Pancreas (tissue), 10 donors: ENCODE results near the gene AURKAIP1. TPM values are rescaled to one million over a fixed set of nuclear protein-coding genes. Genes with fewer than 3 reads are reported as not detected.
A peak's percentile ranks its signal among the peaks of the same experiment; 100 is the strongest.

Experiments used
- ATAC-seq, 4 donors: fragments of 200-7000 bp; cut with Tn5 transposase; one replicate each; pipeline versions ENCODE4 v1.8.0 to v1.9.1; 2020; ENCODE audit warnings: mild to moderate bottlenecking in 4 of 4, moderate library complexity in 4 of 4
- DNase-seq, 6 donors: peaks; one replicate each; pipeline ENCODE4 v3.0.0-alpha.2; 2020
- FAIRE-seq: peaks from 2 replicates; lab custom pipeline; 2012; peaks lifted over from hg19 to GRCh38; lab: Jason Lieb, UNC
- H3K27ac ChIP-seq, 4 donors: fragments of 200-600 bp; sonication (generic); 1 replicate in 3 of 4; 2 replicates in 1 of 4; pipeline versions ENCODE4 v1.5.0 to v1.8.0; 2020
- H3K27me3 ChIP-seq, 4 donors: fragments of 200-600 bp; one replicate each; pipeline ENCODE4 v1.8.0; 2021
- H3K36me3 ChIP-seq, 3 donors: fragments of 200-600 bp; sonication (generic) in 1 of 3; one replicate each; pipeline versions ENCODE4 v1.5.0 to v1.8.0; 2020 to 2021
- H3K4me1 ChIP-seq, 3 donors: fragments of 200-600 bp; one replicate each; pipeline ENCODE4 v1.8.0; 2021
- H3K4me3 ChIP-seq, 4 donors: fragments of 200-600 bp; sonication (generic) in 2 of 4; one replicate each; pipeline versions ENCODE4 v1.5.0 to v1.8.0; 2020 to 2021
- H3K9me3 ChIP-seq, 4 donors: fragments of 200-600 bp; one replicate each; pipeline ENCODE4 v1.8.0; 2021
- CTCF ChIP-seq, 4 donors: fragments of 200-600 bp; sonication (generic) in 3 of 4; IDR thresholded peaks; one replicate each; pipeline versions ENCODE4 v1.5.0 to v1.8.0; 2021; ENCODE audit warnings: antibody characterized with exemption in 4 of 4
- WGBS, 2 donors: extraction: QIAGEN DNeasy Blood & Tissue Kit; methylation state at CpG; one replicate each; pipeline ENCODE4 v1.1.7; 2013; 5-methylcytosine and 5-hydroxymethylcytosine counted together
- intact Hi-C, 3 donors: fragments of 100-400 bp; cut with DNase I; formaldehyde crosslinking; loops; one replicate each; pipeline versions ENCODE4 v1.11.1 to v1.14.2; 2022
- polyA plus RNA-seq, 2 donors: library from polyadenylated mRNA; stranded (reverse); fragments of 200-250 nt; gene quantifications; one replicate each; pipeline ENCODE4 v1.2.3, GENCODE V29; 2013
- total RNA-seq, 6 donors: library from RNA; stranded (reverse); fragmentation: NEBNext Ultra II Directional in 4 of 6; extraction: Animal tissue kit (Norgen Biotek cat#: 25700) in 4 of 6; gene quantifications; one replicate each; pipeline versions ENCODE4 v1.2.1 to v1.2.4, GENCODE V29; 2021 to 2023
- donor health status: healthy with polysubstance abuse.
- donor health status: DM: no; HTN: no; CAD: no; lungs with moderate emphysema.
- donor health status: DM: no; HTN: no; CAD: no.
- donor health status: control.
- donor health status: control.
- donor health status: Bipolar disorder and iron deficiency.
- donor health status: DM: yes; HTN: yes; CAD: no.
- donor health status: DM: no; HTN: no; CAD: no.
- donor health status: DM: no; HTN: no; CAD: no.
- donor health status: DM: yes; HTN: yes; CAD: no.

The AURKAIP1 gene
- total and polyA plus RNA-seq, 8 donors: 52.8 to 161 (median 64.9) TPM

DNA sequence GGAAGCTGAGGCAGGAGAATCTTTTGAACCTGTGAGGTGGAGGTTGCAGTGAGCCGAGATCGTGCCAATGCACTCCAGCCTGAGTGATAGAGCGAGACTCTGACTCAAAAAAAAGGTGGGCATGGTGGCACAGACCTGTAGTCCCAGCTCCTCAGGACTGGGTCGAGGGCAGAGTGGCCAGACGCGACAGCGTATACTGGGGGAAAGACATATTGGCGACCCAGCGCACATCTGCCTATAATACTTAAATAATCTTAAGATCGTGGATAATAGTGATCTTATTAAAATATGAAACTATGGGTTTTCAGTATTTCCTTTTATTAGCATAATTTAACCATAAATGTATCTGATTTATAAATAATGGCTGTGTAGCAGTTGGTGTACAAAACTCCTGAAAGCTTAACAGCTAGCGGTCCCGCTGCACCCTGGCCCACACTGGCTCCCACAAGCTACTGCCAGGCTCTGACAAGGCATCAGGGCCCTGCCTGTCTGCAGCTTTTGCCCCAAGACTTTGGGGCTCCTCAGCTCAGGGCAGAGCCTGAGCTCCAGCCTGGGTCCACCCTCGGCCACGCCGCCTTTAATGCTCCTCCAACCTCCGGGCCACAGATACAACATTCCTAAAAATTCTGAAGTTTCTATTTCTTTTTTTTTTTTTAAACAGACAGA is 2.7 kb upstream of the AURKAIP1 start:
- WGBS, 2 donors: 93 to 96% methylated on average over 16 of the region's 16 CpGs

GRCh38 chr1:1376551-1377226 is 1.7 kb upstream of the AURKAIP1 start:
- DNase-seq: peak in 2 of 6 donors; percentile 37 to 57
- Histone ChIP-seq H3K9me3 (no peaks in the 10 kb centered on the region), H3K36me3 (no peaks in the 10 kb centered on the region), H3K4me1 (peaks cover 6 to 24% (median 13%) of the 10 kb centered on the region in 3 donors), H3K27ac (no peak overlapping the region), H3K27me3 (no peaks in the 10 kb centered on the region), H3K4me3 (no peak overlapping the region)
- ATAC-seq: no peak
- no peak for TF ChIP-seq CTCF (IDR thresholded peaks at IDR 0.05)
- intact Hi-C loops: no loop called here
- 82 to 84% methylated on average over 10 of the region's 10 CpGs for WGBS, 2 donors
- FAIRE-seq: no peak

More for the DNA sequence above, 2.7 kb upstream of the AURKAIP1 start:
- ATAC-seq: no peak
- intact Hi-C loops: no loop called here
- no peak overlapping the region for H3K27ac ChIP-seq
- H3K4me3 ChIP-seq: no peak overlapping the region
- H3K36me3 ChIP-seq: no peaks in the 10 kb centered on the region
- H3K4me1 ChIP-seq: peaks cover 6 to 16% (median 8%) of the 10 kb centered on the region in 3 donors
- no peak for FAIRE-seq
- DNase-seq: no peak
- no peak for TF ChIP-seq CTCF (IDR thresholded peaks at IDR 0.05)
- H3K27me3 ChIP-seq: no peaks in the 10 kb centered on the region
- no peaks in the 10 kb centered on the region for H3K9me3 ChIP-seq

- peak overlapping the region; percentile 87 to 93 (median 92) for H3K27ac ChIP-seq
- peaks cover 6 to 26% (median 13%) of the 10 kb centered on the region in 3 donors for H3K4me1 ChIP-seq
- DNase-seq (peak in 3 of 6 donors; percentile 32 to 84 (median 66)), ATAC-seq (peak in 1 of 4 donors; percentile 1), FAIRE-seq (no peak)
- no peak for TF ChIP-seq CTCF (IDR thresholded peaks at IDR 0.05)
- H3K27me3 ChIP-seq: no peaks in the 10 kb centered on the region
- no peaks in the 10 kb centered on the region for H3K9me3 ChIP-seq
- no peaks in the 10 kb centered on the region for H3K36me3 ChIP-seq
- intact Hi-C loops: no loop called here
- WGBS, 2 donors: 0% methylated on average over 13 to 24 of the region's 24 CpGs
- peak overlapping the region; percentile 95 to 100 (median 96) for H3K4me3 ChIP-seq
Observed at GRCh38 chr1:1374589-1374928, 448 bp downstream of the AURKAIP1 start.

DNA sequence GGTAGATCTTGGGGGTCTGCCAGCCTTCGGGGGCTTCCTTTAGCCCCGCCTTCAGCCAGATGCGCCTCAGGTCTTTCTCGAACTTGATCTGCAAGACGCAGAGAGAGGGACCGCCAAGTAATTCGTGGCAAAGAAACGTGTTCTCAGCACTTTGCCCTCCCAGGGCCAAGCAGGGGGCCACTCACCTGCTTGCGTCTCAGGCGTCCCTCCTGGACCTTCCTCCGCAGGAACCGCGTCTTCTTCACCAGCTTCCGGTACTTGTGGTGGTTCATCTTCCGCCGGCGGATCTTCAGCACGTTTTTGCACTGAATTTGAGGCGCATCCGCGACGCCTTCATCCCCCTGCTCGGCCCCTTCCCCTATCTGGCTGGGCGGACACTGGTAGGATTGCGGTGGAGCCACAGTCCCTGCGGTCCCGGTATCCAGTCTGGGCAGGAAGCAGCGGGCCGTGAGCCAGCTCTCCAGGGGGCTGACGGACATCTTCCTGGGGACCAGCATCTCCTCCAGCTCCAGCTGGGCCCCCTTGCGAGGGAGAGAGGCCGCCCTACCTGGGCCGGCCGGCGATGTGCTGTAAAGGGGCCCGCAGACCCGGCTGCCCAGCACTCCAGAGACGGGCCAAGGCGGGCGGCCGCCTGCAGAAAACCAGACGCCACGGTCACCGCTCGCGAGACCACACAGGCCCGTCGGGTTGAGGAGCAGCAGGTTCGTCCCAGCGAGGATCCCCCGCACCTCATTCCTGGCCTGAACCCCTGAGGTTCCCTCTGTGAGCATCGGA is 1.0 kb downstream of the AURKAIP1 start:
- no peak for TF ChIP-seq CTCF (IDR thresholded peaks at IDR 0.05)
- intact Hi-C loops: no loop called here
- peak overlapping the region; percentile 95 to 100 (median 96) for H3K4me3 ChIP-seq
- H3K9me3 ChIP-seq: no peaks in the 10 kb centered on the region
- H3K27ac ChIP-seq: peak overlapping the region in 2 of 4 donors; percentile 87 to 93
- no peaks in the 10 kb centered on the region for H3K27me3 ChIP-seq
- no peaks in the 10 kb centered on the region for H3K36me3 ChIP-seq
- peaks cover 6 to 26% (median 13%) of the 10 kb centered on the region in 3 donors for H3K4me1 ChIP-seq
- WGBS, 2 donors: 36 to 37% methylated on average over 50 to 52 of the region's 52 CpGs
- ATAC-seq (no peak), FAIRE-seq (no peak), DNase-seq (peak in 3 of 6 donors; percentile 60 to 83 (median 64))
